Measurements from ENCODE around the gene GEMIN5. TPM values are rescaled to one million over a fixed set of nuclear protein-coding genes. Genes with fewer than 3 reads are reported as not detected.
"Not testable (repeated sequence)": the region's sequence is repeated elsewhere in the genome, so short reads cannot be mapped to it uniquely, and the experiment has no call there.

Gene GEMIN5
- total RNA-seq (2022) (27.7 and 30.5 TPM in 2 replicates), Bru-seq, nascent RNA (percentile 79 among the genes with signal in this experiment), BruChase-seq, experiment 1, labeled RNA remaining after a 6-hour chase (percentile 76 among the genes with signal in this experiment), BruChase-seq, experiment 2, labeled RNA remaining after a 2-hour chase (percentile 75 among the genes with signal in this experiment)
- long read RNA-seq, full-length matches to known transcripts = 9 of 18 reads
- long read RNA-seq, partial matches to known transcripts = 4 of 18 reads
- long read RNA-seq, other reads (novel, unspliced or antisense) = 5 of 18 reads

GRCh38 chr5:154937718-154938466, at the start of gene GEMIN5:
Gene GEMIN5, minus strand, starts transcription at chr5:154938211. Its CDS starts 78 bp downstream, at chr5:154938133.
- intact Hi-C loops (cut with micrococcal nuclease; ENCODE audit: unreplicated experiment) = no loop called here
- TF ChIP-seq CTCF (IDR thresholded peaks at IDR 0.05; ENCODE audit: unreplicated experiment) = no peak
- Mint-ChIP-seq H3K4me1 (ENCODE audit: low read depth, unreplicated experiment) (peaks cover 22% of the 10 kb centered on the region), H3K4me3 (ENCODE audit: low read depth, unreplicated experiment) (peak within 1 kb of the TSS; percentile 92), H3K27me3 (ENCODE audit: unreplicated experiment) (no peaks in the 10 kb centered on the region), H3K9me3 (ENCODE audit: low read depth, unreplicated experiment) (no peaks in the 10 kb centered on the region), H3K27ac (ENCODE audit: unreplicated experiment) (peak within 1 kb of the TSS; percentile 55), H3K36me3 (ENCODE audit: insufficient read depth, unreplicated experiment) (peaks cover 33% of the 10 kb centered on the region)
- BruUV-seq (replicated peaks) = no TSS peak
- DNase-seq = peak; percentile 92
- CTCF ChIA-PET = interaction anchor here (0.6 to 1.8 kb wide), 2 partner anchors 9 to 32 kb away, joined by 3 to 5 read pairs; no protein-coding TSS in a partner anchor

GRCh38 chr5:154986151-154986550, 48.1 kb upstream of the GEMIN5 start:
- CTCF ChIA-PET = no interaction called here
- no peaks in the 10 kb centered on the region for H3K27me3 Mint-ChIP-seq (ENCODE audit: unreplicated experiment)
- H3K27ac Mint-ChIP-seq (ENCODE audit: unreplicated experiment) = no peak overlapping the region
- no peaks in the 10 kb centered on the region for H3K36me3 Mint-ChIP-seq (ENCODE audit: insufficient read depth, unreplicated experiment)
- DNase-seq = no peak
- no peaks in the 10 kb centered on the region for H3K4me1 Mint-ChIP-seq (ENCODE audit: low read depth, unreplicated experiment)
- no peak for TF ChIP-seq CTCF (IDR thresholded peaks at IDR 0.05; ENCODE audit: unreplicated experiment)
- no TSS peak for BruUV-seq (replicated peaks)
- peaks cover 3% of the 10 kb centered on the region for H3K9me3 Mint-ChIP-seq (ENCODE audit: low read depth, unreplicated experiment)
- H3K4me3 Mint-ChIP-seq (ENCODE audit: low read depth, unreplicated experiment) = no peak overlapping the region
- intact Hi-C loops (cut with micrococcal nuclease; ENCODE audit: unreplicated experiment) = no loop called here

GRCh38 chr5:154984946-154985516, 47.0 kb upstream of the GEMIN5 start:
- BruUV-seq (replicated peaks) = no TSS peak
- CTCF ChIA-PET = no interaction called here
- H3K4me1 Mint-ChIP-seq (ENCODE audit: low read depth, unreplicated experiment) = no peaks in the 10 kb centered on the region

GRCh38 chr5:154978294-154978693, 40.3 kb upstream of the GEMIN5 start:
- H3K4me1 Mint-ChIP-seq (ENCODE audit: low read depth, unreplicated experiment); H3K36me3 Mint-ChIP-seq (ENCODE audit: insufficient read depth, unreplicated experiment); CTCF ChIA-PET; H3K27me3 Mint-ChIP-seq (ENCODE audit: unreplicated experiment); H3K4me3 Mint-ChIP-seq (ENCODE audit: low read depth, unreplicated experiment); H3K9me3 Mint-ChIP-seq (ENCODE audit: low read depth, unreplicated experiment); DNase-seq; BruUV-seq (replicated peaks); H3K27ac Mint-ChIP-seq (ENCODE audit: unreplicated experiment); intact Hi-C loops (cut with micrococcal nuclease; ENCODE audit: unreplicated experiment): not testable (repeated sequence)

More at GRCh38 chr5:154984946-154985516, 47.0 kb upstream of the GEMIN5 start:
- no peak for DNase-seq
- TF ChIP-seq CTCF (IDR thresholded peaks at IDR 0.05; ENCODE audit: unreplicated experiment) = no peak
- no peak overlapping the region for H3K4me3 Mint-ChIP-seq (ENCODE audit: low read depth, unreplicated experiment)
- H3K27me3 Mint-ChIP-seq (ENCODE audit: unreplicated experiment) = no peaks in the 10 kb centered on the region
- intact Hi-C loops (cut with micrococcal nuclease; ENCODE audit: unreplicated experiment) = no loop called here
- no peaks in the 10 kb centered on the region for H3K36me3 Mint-ChIP-seq (ENCODE audit: insufficient read depth, unreplicated experiment)
- H3K27ac Mint-ChIP-seq (ENCODE audit: unreplicated experiment) = no peak overlapping the region
- H3K9me3 Mint-ChIP-seq (ENCODE audit: low read depth, unreplicated experiment) = peaks cover 3% of the 10 kb centered on the region
